Right atrium auricular region (tissue), 2 donors: ENCODE data around the gene COL15A1. TPM values are rescaled to one million over a fixed set of nuclear protein-coding genes. Genes with fewer than 3 reads are reported as not detected.

Source experiments
- DNase-seq: peaks from one replicate; pipeline ENCODE4 v3.0.0-alpha.2; 2019; ENCODE audit warnings: low spot score
- H3K27ac ChIP-seq, 2 donors: fragments of 200-600 bp; sonication (generic); 1 replicate in 1 of 2; 2 replicates in 1 of 2; pipeline ENCODE4 v1.5.1; 2016 to 2019
- H3K27me3 ChIP-seq, 2 donors: fragments of 200-600 bp; sonication (generic); one replicate each; pipeline versions ENCODE4 v1.5.1 to v1.6.0; 2017 to 2019
- H3K36me3 ChIP-seq: fragments of 200-600 bp; sonication (generic); one replicate; pipeline ENCODE4 v1.5.1; 2016
- H3K4me1 ChIP-seq, 2 donors: fragments of 200-600 bp; sonication (generic); one replicate each; pipeline versions ENCODE4 v1.5.1 to v1.6.0; 2017 to 2019
- H3K4me3 ChIP-seq, 2 donors: fragments of 200-600 bp; sonication (generic); 1 replicate in 1 of 2; 2 replicates in 1 of 2; pipeline ENCODE4 v1.5.1; 2017 to 2019; ENCODE audit warnings: mild to moderate bottlenecking in 1 of 2, moderate library complexity in 1 of 2
- H3K9me3 ChIP-seq, 2 donors: fragments of 200-600 bp; sonication (generic); one replicate each; pipeline ENCODE4 v1.5.1; 2019
- total RNA-seq, 2 donors: library from RNA; depleted of rRNA; stranded (reverse); fragments of >200 nt; gene quantifications; one replicate each; pipeline ENCODE4 v1.1.0, GENCODE V29; 2016
- TF ChIP-seq, protein P1 (sequence below), 2 donors: fragments of 200-600 bp; sonication (generic); IDR thresholded peaks; one replicate each; pipeline ENCODE4 v1.5.1; 2019; ENCODE audit warnings: antibody characterized with exemption in 2 of 2

The COL15A1 gene
- total RNA-seq, 2 donors from 2014 or later: 22.4 to 38.2 TPM

DNA sequence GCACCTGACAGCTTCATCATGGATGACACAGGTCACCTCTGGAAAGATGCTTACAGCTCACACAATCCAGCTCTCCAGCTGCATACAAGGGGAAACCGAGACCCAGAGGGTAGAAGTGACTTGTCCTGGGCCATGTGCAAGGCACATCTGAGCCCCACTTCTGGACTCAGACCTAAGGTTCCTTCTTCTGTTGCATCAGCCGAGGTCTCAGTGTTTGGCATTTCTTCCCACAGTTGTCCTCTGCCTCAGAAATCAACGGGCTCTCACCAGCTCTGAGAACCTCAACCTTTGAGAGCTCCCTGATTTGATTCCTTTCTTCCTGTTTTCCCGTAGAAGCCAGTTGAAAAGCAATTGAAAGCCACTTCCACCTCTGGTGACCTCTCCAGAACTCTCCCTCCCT, 38.7 kb upstream of the COL15A1 start:
- H3K4me1 ChIP-seq: peaks cover 0 to 40% of the 10 kb centered on the region in 2 donors
- no peaks in the 10 kb centered on the region for H3K27me3 ChIP-seq
- no peaks in the 10 kb centered on the region for H3K9me3 ChIP-seq
- TF ChIP-seq, protein P1, sequence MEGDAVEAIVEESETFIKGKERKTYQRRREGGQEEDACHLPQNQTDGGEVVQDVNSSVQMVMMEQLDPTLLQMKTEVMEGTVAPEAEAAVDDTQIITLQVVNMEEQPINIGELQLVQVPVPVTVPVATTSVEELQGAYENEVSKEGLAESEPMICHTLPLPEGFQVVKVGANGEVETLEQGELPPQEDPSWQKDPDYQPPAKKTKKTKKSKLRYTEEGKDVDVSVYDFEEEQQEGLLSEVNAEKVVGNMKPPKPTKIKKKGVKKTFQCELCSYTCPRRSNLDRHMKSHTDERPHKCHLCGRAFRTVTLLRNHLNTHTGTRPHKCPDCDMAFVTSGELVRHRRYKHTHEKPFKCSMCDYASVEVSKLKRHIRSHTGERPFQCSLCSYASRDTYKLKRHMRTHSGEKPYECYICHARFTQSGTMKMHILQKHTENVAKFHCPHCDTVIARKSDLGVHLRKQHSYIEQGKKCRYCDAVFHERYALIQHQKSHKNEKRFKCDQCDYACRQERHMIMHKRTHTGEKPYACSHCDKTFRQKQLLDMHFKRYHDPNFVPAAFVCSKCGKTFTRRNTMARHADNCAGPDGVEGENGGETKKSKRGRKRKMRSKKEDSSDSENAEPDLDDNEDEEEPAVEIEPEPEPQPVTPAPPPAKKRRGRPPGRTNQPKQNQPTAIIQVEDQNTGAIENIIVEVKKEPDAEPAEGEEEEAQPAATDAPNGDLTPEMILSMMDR (IDR thresholded peaks at IDR 0.05): no peak
- no peak overlapping the region for H3K4me3 ChIP-seq
- H3K36me3 ChIP-seq: no peaks in the 10 kb centered on the region
- no peak overlapping the region for H3K27ac ChIP-seq
- DNase-seq: peak; percentile 48

GRCh38 chr9:98906273-98907040, 37.2 kb upstream of the COL15A1 start:
- TF ChIP-seq, protein P1 (IDR thresholded peaks at IDR 0.05): no peak
- no peaks in the 10 kb centered on the region for H3K9me3 ChIP-seq
- no peak overlapping the region for H3K4me3 ChIP-seq
- no peaks in the 10 kb centered on the region for H3K27me3 ChIP-seq
- H3K36me3 ChIP-seq: no peaks in the 10 kb centered on the region
- peak overlapping the region in 1 of 2 donors; percentile 77 for H3K27ac ChIP-seq
- peak; percentile 59 for DNase-seq
- H3K4me1 ChIP-seq: peaks cover 0 to 44% of the 10 kb centered on the region in 2 donors

DNA sequence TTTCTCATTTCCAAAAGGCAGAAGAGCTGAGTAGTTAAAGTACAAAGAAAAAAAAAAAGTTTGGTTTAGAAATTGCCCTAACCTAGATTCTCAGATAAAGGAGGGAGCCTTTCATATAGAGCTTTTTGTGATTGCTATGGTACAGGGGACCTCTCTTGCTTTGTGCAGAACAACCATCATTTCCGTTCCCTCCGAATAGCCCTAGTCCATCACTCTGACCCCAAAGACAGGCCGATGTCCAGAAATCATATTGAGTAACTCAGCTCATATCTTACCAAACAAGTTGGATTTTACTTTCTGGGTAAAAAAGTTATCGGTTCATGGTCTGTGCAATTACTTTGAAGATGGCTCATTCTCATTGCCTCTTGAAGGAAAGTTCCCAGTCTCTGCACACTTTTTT, 36.7 kb upstream of the COL15A1 start:
- Histone ChIP-seq H3K36me3 (no peaks in the 10 kb centered on the region), H3K9me3 (no peaks in the 10 kb centered on the region), H3K4me1 (peaks cover 0 to 44% of the 10 kb centered on the region in 2 donors), H3K27me3 (no peaks in the 10 kb centered on the region), H3K4me3 (no peak overlapping the region), H3K27ac (peak overlapping the region in 1 of 2 donors; percentile 77)
- TF ChIP-seq, protein P1 (IDR thresholded peaks at IDR 0.05): no peak
- DNase-seq: no peak

DNA sequence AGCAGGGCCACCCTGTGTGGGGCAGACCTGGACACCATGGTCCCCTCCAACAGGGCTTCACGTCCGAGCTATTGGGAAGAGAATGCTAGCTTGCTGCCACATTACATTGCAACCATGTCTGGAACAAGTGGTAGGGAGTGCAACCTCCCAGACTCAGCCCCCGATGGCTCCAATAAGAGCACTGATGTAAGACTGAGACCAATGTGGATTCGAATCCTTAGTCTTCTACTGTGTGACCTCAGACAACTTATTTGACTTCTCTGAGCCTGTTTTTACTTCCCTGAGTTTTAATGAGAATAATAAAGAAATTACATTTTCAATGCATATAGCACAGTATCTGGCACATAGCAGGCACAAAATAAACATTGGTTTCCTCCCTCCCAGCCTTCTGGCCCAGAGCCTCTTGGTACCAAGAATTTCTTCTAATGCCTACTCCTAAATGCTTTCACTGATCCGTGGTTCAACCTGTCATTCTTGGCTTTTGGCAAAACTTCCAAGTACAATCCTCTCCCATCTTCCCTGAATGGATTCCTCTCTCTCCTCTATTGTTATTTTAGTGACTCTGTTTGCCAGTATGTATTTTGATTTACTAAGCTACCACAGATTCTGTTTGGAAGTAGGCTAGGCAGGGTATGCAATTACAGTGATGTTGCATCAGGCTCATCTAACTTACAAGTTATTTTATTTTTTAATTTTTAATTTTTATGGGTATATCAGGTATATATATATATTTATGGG, 34.6 kb upstream of the COL15A1 start:
- DNase-seq: peak; percentile 0
- Histone ChIP-seq H3K9me3 (no peaks in the 10 kb centered on the region), H3K27me3 (no peaks in the 10 kb centered on the region), H3K36me3 (no peaks in the 10 kb centered on the region), H3K4me3 (no peak overlapping the region), H3K27ac (peak overlapping the region; percentile 46 to 77), H3K4me1 (peaks cover 0 to 39% of the 10 kb centered on the region in 2 donors)
- TF ChIP-seq, protein P1 (IDR thresholded peaks at IDR 0.05): no peak

- peak; percentile 40 for DNase-seq
- H3K9me3 ChIP-seq: no peaks in the 10 kb centered on the region
- TF ChIP-seq, protein P1 (IDR thresholded peaks at IDR 0.05): no peak
- H3K4me1 ChIP-seq: peaks cover 0 to 32% of the 10 kb centered on the region in 2 donors
- H3K36me3 ChIP-seq: no peaks in the 10 kb centered on the region
- H3K27ac ChIP-seq: no peak overlapping the region
- H3K27me3 ChIP-seq: no peaks in the 10 kb centered on the region
- H3K4me3 ChIP-seq: no peak overlapping the region
Observed at GRCh38 chr9:98909935-98910334, 33.8 kb upstream of the COL15A1 start.
